GM12878 (cell line): ENCODE results near the gene SPATA9.

Experiments used
- ATF2 ChIP-seq: IDR thresholded peaks from 2 replicates; pipeline ENCODE4 v1.6.1; 2012; ENCODE audit warnings: low read length, inconsistent platforms
- CREB1 ChIP-seq: IDR thresholded peaks from 2 replicates; pipeline ENCODE4 v1.6.1; 2012; ENCODE audit warnings: low read depth, mild to moderate bottlenecking, inconsistent platforms
- CTCF ChIP-seq, 3 experiments: IDR thresholded peaks in 2 of 3; conservative IDR thresholded peaks in 1 of 3; 2 replicates each; pipeline ENCODE4 v1.5.1; 2011; ENCODE audit warnings: low read depth in 3 of 3, low read length in 3 of 3, mild to moderate bottlenecking in 3 of 3, control low read depth in 2 of 3, moderate library complexity in 2 of 3, inconsistent platforms in 1 of 3, mixed read lengths in 1 of 3; ENCODE audit not compliant: control insufficient read depth in 2 of 3, insufficient read depth in 1 of 3; ENCODE audit errors: extremely low read depth in 1 of 3
- EZH2 ChIP-seq: IDR thresholded peaks from 2 replicates; pipeline ENCODE4 v1.6.1; 2012; ENCODE audit warnings: low read depth, mild to moderate bottlenecking, control low read depth, inconsistent platforms, low read length, borderline replicate concordance; ENCODE audit not compliant: control insufficient read depth
- FOXM1 ChIP-seq: IDR thresholded peaks from 2 replicates; pipeline ENCODE4 v1.6.1; 2012; ENCODE audit warnings: low read depth, mild to moderate bottlenecking, inconsistent platforms, low read length, moderate library complexity
- PAX8 ChIP-seq: fragments of 450-650 bp; IDR thresholded peaks from 2 replicates; pipeline ENCODE4 v1.6.1; 2017; ENCODE audit warnings: mild to moderate bottlenecking, moderate library complexity
- POLR2A ChIP-seq: IDR thresholded peaks from 2 replicates; pipeline ENCODE4 v1.6.1; 2011; ENCODE audit warnings: low read depth, mild to moderate bottlenecking, low read length
- POLR2AphosphoS5 ChIP-seq: IDR thresholded peaks from 2 replicates; pipeline ENCODE4 v1.6.1; 2011; ENCODE audit warnings: mild to moderate bottlenecking, low read length, inconsistent platforms
- REST ChIP-seq: IDR thresholded peaks from 2 replicates; pipeline ENCODE4 v1.6.1; 2012; ENCODE audit warnings: mild to moderate bottlenecking, low read depth, low read length
- SREBF2 ChIP-seq: IDR thresholded peaks from 2 replicates; pipeline ENCODE4 v1.6.1; 2012; ENCODE audit warnings: mild to moderate bottlenecking, low read length
- STAT3 ChIP-seq: IDR thresholded peaks from 2 replicates; pipeline ENCODE4 v1.6.1; 2011; ENCODE audit warnings: low read depth, low read length, improper control_type of control experiment
- TAF1 ChIP-seq: IDR thresholded peaks from 2 replicates; pipeline ENCODE4 v1.6.1; 2011; ENCODE audit warnings: mild to moderate bottlenecking, low read depth, low read length, borderline replicate concordance
- YY1 ChIP-seq: IDR thresholded peaks from 2 replicates; pipeline ENCODE4 v1.6.1; 2011; ENCODE audit warnings: low read depth, mild to moderate bottlenecking, low read length
- ZSCAN29 ChIP-seq: fragments of 450-650 bp; IDR thresholded peaks from 2 replicates; pipeline ENCODE4 v1.6.1; 2017; ENCODE audit warnings: mild to moderate bottlenecking, moderate library complexity

DNA sequence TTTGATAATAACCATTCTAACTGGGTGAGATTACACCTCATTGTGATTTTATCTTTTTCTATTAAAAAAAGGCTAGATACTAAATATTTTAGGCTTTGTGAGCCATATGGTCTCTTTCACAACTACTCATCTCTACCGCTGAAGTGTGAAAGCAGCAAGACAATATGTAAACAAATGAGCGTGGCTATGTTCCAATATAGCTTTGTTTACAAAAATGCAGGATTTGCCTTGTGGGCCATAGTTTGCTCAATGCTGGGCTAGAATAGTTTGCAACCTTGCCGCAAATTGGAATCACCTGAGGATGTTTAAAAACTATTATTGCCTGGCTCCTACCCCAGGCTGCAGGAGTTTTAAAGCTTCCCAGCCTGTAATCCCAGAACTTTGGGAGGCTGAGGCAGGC lies 73.1 kb downstream of the SPATA9 start:
- TF ChIP-seq CTCF (IDR thresholded peaks at IDR 0.05 in 2 of 3, conservative IDR thresholded peaks at IDR 0.05 in 1 of 3; ENCODE audit: control insufficient read depth in 2 of 3, extremely low read depth in 1 of 3, insufficient read depth in 1 of 3, low read depth in 3 of 3, low read length in 3 of 3) (no peak), POLR2A (no peak), CREB1 (no peak), POLR2AphosphoS5 (no peak), PAX8 (no peak), STAT3 (no peak), SREBF2 (no peak), TAF1 (no peak), FOXM1 (no peak), REST (no peak), ATF2 (no peak), YY1 (no peak), ZSCAN29 (no peak), EZH2 (no peak)
